Heart left ventricle (tissue), 13 donors: ENCODE data around the gene ODAD3.

ENCODE experiments used
- POLR2A ChIP-seq, 2 donors: fragments of 450-650 bp; IDR thresholded peaks; one replicate each; pipeline ENCODE4 v1.6.1; 2017; ENCODE audit warnings: antibody characterized with exemption in 2 of 2, mild to moderate bottlenecking in 2 of 2, moderate library complexity in 2 of 2
- TF ChIP-seq, protein P1 (sequence below), 12 donors: fragments of 200-600 bp; sonication (generic) in 4 of 12; IDR thresholded peaks; one replicate each; pipeline versions ENCODE4 v1.5.0 to v1.8.0; 2018 to 2022; ENCODE audit warnings: antibody characterized with exemption in 12 of 12, mild to moderate bottlenecking in 5 of 12
- donor health status: ischemic (EF 13 %, LVEDD 7.1; RV severe dilation, severe dysfunction).
- donor health status: DM: no; HTN: yes; CAD: no.
- donor health status: DM: no; HTN: no; CAD: no.
- donor health status: ischemic (EF 25% LVEDD 6.9; RV normal size, moderate dysfunction).
- donor health status: ischemic (EF 25% LVEDD 5.7; RV mildly dilated, moderate dysfunction).
- donor health status: ischemic (EF 35%, LVEDD 5.7; RV mildly dilated, moderate dysfunction).
- donor health status: nonischemic (EF 11% LVEDD 7.7; RV severe dilation, severe dysfunction).
- donor health status: DM: yes; HTN: yes; CAD: no.
- donor health status: PGD.
- donor health status: ischemic (EF 29% LVEDD 5.4; RV normal size, mild dysfunction).
- donor health status: nonischemic (EF 23%, LVEDD 6.1; RV moderate dilation, normal function).

DNA sequence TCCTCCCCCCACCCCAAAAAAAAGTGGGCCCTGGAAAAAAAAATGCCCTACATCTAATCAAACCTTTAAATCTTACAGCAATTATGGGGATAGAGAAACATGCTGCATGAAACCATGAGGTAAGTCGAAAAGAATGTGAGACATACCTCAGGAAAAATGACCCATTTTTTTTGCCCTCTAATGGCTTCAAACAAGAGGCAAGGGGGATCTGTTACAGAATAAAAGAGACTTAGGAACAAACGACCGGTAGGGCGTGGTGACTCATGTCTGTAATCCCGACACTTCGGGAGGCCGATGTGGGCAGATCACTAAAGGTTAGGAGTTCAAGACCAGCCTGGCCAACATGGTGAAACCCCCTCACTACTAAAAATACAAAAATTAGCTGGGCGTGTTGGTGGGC is 24.2 kb downstream of the ODAD3 start:
- TF ChIP-seq, protein P1, sequence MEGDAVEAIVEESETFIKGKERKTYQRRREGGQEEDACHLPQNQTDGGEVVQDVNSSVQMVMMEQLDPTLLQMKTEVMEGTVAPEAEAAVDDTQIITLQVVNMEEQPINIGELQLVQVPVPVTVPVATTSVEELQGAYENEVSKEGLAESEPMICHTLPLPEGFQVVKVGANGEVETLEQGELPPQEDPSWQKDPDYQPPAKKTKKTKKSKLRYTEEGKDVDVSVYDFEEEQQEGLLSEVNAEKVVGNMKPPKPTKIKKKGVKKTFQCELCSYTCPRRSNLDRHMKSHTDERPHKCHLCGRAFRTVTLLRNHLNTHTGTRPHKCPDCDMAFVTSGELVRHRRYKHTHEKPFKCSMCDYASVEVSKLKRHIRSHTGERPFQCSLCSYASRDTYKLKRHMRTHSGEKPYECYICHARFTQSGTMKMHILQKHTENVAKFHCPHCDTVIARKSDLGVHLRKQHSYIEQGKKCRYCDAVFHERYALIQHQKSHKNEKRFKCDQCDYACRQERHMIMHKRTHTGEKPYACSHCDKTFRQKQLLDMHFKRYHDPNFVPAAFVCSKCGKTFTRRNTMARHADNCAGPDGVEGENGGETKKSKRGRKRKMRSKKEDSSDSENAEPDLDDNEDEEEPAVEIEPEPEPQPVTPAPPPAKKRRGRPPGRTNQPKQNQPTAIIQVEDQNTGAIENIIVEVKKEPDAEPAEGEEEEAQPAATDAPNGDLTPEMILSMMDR (IDR thresholded peaks at IDR 0.05): no peak
- no peak for TF ChIP-seq POLR2A (IDR thresholded peaks at IDR 0.05)
